Measurements from ENCODE around the gene TSHZ2.

The TSHZ2 gene

DNA sequence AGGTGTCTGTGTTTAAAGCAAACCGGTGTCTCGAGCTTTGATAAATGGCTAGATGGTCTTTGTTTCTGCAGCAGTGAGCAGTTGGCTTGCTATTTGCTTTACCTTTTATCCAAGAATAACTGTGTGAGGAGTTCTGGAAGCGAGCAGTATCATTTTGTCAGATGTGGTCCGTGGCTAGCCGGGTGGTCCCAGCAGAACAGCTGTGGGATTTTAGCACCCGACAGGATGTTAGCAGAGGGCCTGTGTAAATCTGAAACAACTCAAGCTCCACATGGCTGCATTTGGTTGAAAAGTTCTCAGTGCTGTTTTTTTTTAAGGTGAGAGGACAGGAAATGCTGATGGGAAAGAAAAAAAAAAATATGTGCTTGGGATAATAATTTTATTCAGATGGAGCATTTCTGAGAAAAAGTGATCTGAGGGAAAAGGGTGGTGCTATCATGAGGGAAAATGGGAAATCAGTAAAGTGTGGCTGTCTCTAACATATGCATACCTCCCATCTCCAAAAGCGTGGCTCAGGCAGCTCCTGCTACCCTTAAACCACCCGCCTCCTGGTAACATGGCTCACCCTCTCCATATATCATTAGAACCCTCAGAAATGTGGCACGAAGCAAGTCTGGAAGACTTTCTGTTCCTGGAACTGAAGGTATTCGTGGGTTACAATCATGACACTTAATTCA is 215.4 kb downstream of the TSHZ2 start:
- TF ChIP-seq, protein P1, sequence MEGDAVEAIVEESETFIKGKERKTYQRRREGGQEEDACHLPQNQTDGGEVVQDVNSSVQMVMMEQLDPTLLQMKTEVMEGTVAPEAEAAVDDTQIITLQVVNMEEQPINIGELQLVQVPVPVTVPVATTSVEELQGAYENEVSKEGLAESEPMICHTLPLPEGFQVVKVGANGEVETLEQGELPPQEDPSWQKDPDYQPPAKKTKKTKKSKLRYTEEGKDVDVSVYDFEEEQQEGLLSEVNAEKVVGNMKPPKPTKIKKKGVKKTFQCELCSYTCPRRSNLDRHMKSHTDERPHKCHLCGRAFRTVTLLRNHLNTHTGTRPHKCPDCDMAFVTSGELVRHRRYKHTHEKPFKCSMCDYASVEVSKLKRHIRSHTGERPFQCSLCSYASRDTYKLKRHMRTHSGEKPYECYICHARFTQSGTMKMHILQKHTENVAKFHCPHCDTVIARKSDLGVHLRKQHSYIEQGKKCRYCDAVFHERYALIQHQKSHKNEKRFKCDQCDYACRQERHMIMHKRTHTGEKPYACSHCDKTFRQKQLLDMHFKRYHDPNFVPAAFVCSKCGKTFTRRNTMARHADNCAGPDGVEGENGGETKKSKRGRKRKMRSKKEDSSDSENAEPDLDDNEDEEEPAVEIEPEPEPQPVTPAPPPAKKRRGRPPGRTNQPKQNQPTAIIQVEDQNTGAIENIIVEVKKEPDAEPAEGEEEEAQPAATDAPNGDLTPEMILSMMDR (IDR thresholded peaks at IDR 0.05; ENCODE audit: low read depth, low read length, missing control alignments): no peak
- no peak overlapping the region for H3K4me3 ChIP-seq (replicated peaks; ENCODE audit: low read depth, low read length)
- no peak for DNase-seq (ENCODE audit: extremely low read depth, low read depth)

- TF ChIP-seq, protein P1 (IDR thresholded peaks at IDR 0.05; ENCODE audit: low read depth, low read length, missing control alignments): no peak
- H3K4me3 ChIP-seq (replicated peaks; ENCODE audit: low read depth, low read length): no peak overlapping the region
- DNase-seq (ENCODE audit: extremely low read depth, low read depth): no peak
Observed at GRCh38 chr20:53190225-53190624, 218.1 kb downstream of the TSHZ2 start.

GRCh38 chr20:53191957-53192356 is 219.8 kb downstream of the TSHZ2 start:
- no peak for DNase-seq (ENCODE audit: extremely low read depth, low read depth)
- TF ChIP-seq, protein P1 (IDR thresholded peaks at IDR 0.05; ENCODE audit: low read depth, low read length, missing control alignments): no peak

GRCh38 chr20:53194306-53195290 is 222.4 kb downstream of the TSHZ2 start:
- no peak overlapping the region for H3K4me3 ChIP-seq (replicated peaks; ENCODE audit: low read depth, low read length)
- no peak for DNase-seq (ENCODE audit: extremely low read depth, low read depth)
- TF ChIP-seq, protein P1 (IDR thresholded peaks at IDR 0.05; ENCODE audit: low read depth, low read length, missing control alignments): no peak

More at GRCh38 chr20:53191957-53192356, 219.8 kb downstream of the TSHZ2 start:
- no peak overlapping the region for H3K4me3 ChIP-seq (replicated peaks; ENCODE audit: low read depth, low read length)

GRCh38 chr20:53195876-53196610 is 223.9 kb downstream of the TSHZ2 start:
- no peak overlapping the region for H3K4me3 ChIP-seq (replicated peaks; ENCODE audit: low read depth, low read length)
- DNase-seq (ENCODE audit: extremely low read depth, low read depth): no peak
- TF ChIP-seq, protein P1 (IDR thresholded peaks at IDR 0.05; ENCODE audit: low read depth, low read length, missing control alignments): no peak

- H3K4me3 ChIP-seq (replicated peaks; ENCODE audit: low read depth, low read length): no peak overlapping the region
- DNase-seq (ENCODE audit: extremely low read depth, low read depth): no peak
Observed at GRCh38 chr20:53201588-53201987, 229.4 kb downstream of the TSHZ2 start.

More at GRCh38 chr20:53201588-53201987, 229.4 kb downstream of the TSHZ2 start:
- TF ChIP-seq, protein P1 (IDR thresholded peaks at IDR 0.05; ENCODE audit: low read depth, low read length, missing control alignments): no peak
